Mucosa of rectum (tissue), 2 donors: ENCODE measurements around the gene MRGPRG.

Experiments
- H3K27ac ChIP-seq, 2 donors: one replicate each; pipeline ENCODE4 v1.7.0; 2013; ENCODE audit warnings: inconsistent platforms in 2 of 2, low read depth in 2 of 2, low read length in 2 of 2
- H3K27me3 ChIP-seq, 2 donors: one replicate each; pipeline ENCODE4 v1.7.0; 2013; ENCODE audit warnings: low read length in 2 of 2; ENCODE audit not compliant: control insufficient read depth in 2 of 2, insufficient read depth in 2 of 2
- H3K36me3 ChIP-seq, 2 donors: one replicate each; pipeline ENCODE4 v1.7.0; 2013; ENCODE audit warnings: low read length in 2 of 2; ENCODE audit not compliant: control insufficient read depth in 2 of 2, insufficient read depth in 2 of 2
- H3K4me1 ChIP-seq, 2 donors: one replicate each; pipeline ENCODE4 v1.7.0; 2013; ENCODE audit warnings: low read length in 2 of 2, mild to moderate bottlenecking in 1 of 2; ENCODE audit not compliant: control insufficient read depth in 2 of 2, insufficient read depth in 2 of 2
- H3K4me3 ChIP-seq, 2 donors: one replicate each; pipeline ENCODE4 v1.7.0; 2013; ENCODE audit warnings: low read length in 2 of 2
- H3K9ac ChIP-seq, 2 donors: one replicate each; pipeline ENCODE4 v1.7.0; 2013; ENCODE audit warnings: low read length in 2 of 2, low read depth in 1 of 2, mild to moderate bottlenecking in 1 of 2
- H3K9me3 ChIP-seq, 2 donors: one replicate each; pipeline ENCODE4 v1.7.0; 2013; ENCODE audit warnings: low read length in 2 of 2; ENCODE audit not compliant: control insufficient read depth in 2 of 2
- donor health status: healthy.
- donor health status: Normal muscosa, but diverticular disease.

The MRGPRG gene

DNA sequence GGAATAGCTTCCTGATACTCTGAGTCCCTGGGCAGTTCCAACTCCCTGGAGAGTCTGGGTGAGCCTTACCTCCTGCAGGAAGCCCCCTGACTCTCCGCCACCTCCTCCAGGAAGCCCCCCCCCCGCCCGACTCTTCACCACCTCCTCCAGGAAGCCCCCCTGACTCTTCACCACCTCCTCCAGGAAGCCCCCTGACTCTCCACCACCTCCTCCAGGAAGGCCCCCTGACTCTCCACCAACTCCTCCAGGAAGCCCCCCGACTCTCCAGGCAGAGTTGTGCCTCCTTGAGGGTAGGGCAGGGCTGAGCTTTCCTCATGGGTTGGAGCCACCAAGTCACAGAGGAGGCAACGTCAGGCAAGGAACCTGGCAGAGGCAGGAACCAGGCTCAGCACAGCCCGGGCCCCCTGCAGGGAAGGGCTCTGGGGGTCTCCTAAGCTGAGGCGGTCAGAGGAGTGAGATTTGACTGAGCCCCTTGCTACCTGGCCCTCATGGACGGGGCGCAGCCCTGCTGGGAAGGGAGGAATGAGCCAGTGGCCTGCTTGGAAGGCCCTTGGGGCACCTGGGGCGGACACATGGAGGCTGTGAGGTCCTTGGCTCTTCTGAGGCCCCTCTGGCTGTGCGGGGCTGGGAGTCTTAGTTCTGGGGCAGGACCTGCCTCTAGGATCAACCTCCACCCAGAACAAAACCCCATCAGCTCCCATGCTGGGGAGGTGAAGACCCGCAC, 18.1 kb downstream of the MRGPRG start:
- H3K4me1 ChIP-seq, result no peaks in the 10 kb centered on the region
- H3K4me3 ChIP-seq, result no peak overlapping the region
- H3K27me3 ChIP-seq, result peaks cover 9 to 21% of the 10 kb centered on the region in 2 donors
- no peaks in the 10 kb centered on the region for H3K36me3 ChIP-seq
- no peaks in the 10 kb centered on the region for H3K9me3 ChIP-seq
- H3K27ac ChIP-seq, result no peak overlapping the region
- H3K9ac ChIP-seq, result no peak overlapping the region

DNA sequence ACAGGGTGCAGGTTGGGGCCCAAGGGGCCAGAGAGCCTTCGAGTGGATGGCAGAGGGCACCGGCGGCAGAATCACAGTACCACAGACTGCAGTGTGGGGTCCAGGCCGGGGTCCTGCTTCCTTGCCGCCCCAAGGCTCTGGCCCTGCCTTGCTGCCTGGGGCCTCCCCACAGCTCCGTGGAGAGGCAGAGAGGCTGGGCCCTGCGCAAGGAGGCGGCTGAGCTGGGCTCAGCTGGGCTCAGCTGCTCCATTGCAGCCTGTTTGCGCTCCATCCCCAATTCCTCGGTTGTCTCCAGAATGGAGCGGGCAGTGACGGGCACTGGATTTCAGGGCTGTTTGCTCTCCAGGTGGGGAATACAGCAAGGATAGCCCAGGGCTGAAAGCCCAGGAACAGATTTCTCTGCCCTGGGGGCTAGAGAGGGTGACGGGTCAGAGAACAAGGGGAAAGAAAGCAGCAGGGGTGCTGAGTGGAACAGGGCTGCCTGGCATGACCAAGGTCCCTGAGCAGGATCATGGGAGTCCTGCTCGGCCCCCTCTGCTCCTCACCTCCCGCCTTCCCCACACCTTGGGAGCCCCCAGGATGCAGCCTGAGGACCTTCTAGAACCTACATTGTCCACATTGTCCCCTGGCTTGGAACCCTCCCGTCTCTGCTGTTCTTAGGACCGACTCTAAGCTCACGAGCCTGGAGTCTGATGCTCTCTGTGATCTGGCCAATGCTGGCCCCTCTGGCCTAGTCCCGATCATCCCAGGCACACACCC, 18.9 kb downstream of the MRGPRG start:
- peaks cover 9 to 21% of the 10 kb centered on the region in 2 donors for H3K27me3 ChIP-seq
- no peaks in the 10 kb centered on the region for H3K36me3 ChIP-seq
- no peaks in the 10 kb centered on the region for H3K4me1 ChIP-seq
- no peaks in the 10 kb centered on the region for H3K9me3 ChIP-seq
- H3K27ac ChIP-seq, result no peak overlapping the region
- no peak overlapping the region for H3K9ac ChIP-seq
- H3K4me3 ChIP-seq, result no peak overlapping the region

DNA sequence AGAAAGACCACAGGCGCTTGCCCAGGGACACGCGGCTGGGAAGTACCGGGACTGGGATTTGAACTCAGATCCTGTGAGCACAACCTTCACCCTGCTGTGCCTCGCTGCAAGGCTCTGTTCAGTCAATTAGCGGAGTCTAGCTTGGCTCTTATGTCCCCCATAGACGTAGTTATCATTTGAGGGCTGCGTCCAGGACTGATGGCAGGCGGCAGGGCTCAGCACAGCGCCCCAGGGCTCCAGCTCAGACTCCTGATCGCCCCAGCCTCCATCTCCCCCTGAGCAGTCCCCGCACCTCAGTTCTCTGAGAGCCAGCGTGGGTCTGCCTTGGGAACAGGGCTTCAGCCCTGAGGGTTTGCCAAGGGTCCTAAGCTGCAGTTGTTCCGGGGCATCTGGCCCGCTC, 19.8 kb downstream of the MRGPRG start:
- Histone ChIP-seq H3K27me3 (peaks cover 9 to 20% of the 10 kb centered on the region in 2 donors), H3K36me3 (no peaks in the 10 kb centered on the region), H3K4me3 (no peak overlapping the region), H3K27ac (no peak overlapping the region), H3K9me3 (no peaks in the 10 kb centered on the region), H3K9ac (no peak overlapping the region), H3K4me1 (no peaks in the 10 kb centered on the region)

DNA sequence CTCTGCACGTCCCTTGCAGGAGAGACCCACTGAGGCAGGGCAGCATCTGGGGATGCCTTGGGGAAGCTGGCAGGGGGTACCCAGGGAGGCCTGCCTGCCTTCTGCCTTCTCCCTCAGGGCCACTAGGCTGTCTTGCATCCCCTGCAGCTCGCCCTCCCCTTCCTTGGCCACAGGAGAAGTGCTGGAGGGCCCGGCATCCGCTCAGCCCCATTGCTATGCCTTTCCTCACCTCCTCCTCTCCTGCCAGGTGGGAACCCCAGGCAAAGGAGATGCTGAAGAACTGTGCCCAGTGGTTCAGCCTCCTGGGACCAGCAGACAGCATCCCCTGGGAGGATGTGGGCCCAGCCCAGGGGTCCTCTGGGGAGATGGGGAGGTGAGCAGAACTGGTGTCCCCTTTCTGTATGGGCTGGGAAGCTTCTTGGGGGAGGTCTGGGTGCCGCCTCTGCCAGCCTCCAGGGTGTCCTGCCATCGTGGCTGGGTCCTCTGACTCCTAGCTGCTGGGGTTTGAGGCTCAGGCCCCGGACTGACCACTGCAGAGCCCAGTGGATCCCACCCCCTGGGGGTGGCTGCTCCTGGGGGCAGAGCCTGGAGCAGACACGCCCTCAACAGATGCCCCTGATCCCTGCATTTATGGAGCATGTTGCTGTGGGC, 20.6 kb downstream of the MRGPRG start:
- H3K4me3 ChIP-seq, result no peak overlapping the region
- no peak overlapping the region for H3K27ac ChIP-seq
- peaks cover 9 to 17% of the 10 kb centered on the region in 2 donors for H3K27me3 ChIP-seq
- no peaks in the 10 kb centered on the region for H3K4me1 ChIP-seq
- H3K36me3 ChIP-seq, result no peaks in the 10 kb centered on the region
- no peaks in the 10 kb centered on the region for H3K9me3 ChIP-seq
- H3K9ac ChIP-seq, result no peak overlapping the region

DNA sequence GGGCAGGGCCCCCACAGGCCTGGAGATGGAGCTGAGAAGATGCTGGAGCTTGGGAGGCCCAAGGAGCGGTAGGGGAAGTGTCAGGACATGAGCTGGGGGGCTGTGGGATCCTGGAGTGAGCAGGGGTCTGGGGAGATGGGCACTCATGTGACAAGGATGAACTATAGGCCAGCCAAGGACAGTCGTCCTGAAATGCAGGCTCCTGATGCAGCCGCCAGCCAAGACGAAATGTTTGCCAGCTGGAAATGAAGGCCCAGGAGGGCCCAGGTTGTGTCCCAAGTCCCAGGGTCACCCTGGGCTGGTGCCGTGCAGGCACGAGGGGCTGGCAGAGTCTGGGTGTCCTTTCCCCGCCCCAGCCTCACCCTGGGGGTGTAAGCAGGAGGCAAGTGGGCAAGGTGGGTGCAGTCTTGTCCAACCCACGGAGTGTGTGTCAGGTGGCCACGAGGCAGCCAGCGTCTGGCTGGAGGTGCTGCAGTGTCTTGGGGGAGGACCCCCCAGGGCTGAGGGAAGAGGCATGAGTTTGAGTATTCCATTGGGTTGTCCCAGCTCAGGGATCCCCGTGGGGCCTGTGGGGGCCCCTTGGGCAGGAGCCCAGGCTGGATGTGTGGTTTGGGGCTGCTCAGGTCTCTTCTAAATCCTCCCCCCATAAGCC, 21.4 kb downstream of the MRGPRG start:
- Histone ChIP-seq H3K4me1 (no peaks in the 10 kb centered on the region), H3K9me3 (no peaks in the 10 kb centered on the region), H3K27ac (no peak overlapping the region), H3K27me3 (peaks cover 3 to 11% of the 10 kb centered on the region in 2 donors), H3K36me3 (no peaks in the 10 kb centered on the region), H3K9ac (no peak overlapping the region), H3K4me3 (no peak overlapping the region)

DNA sequence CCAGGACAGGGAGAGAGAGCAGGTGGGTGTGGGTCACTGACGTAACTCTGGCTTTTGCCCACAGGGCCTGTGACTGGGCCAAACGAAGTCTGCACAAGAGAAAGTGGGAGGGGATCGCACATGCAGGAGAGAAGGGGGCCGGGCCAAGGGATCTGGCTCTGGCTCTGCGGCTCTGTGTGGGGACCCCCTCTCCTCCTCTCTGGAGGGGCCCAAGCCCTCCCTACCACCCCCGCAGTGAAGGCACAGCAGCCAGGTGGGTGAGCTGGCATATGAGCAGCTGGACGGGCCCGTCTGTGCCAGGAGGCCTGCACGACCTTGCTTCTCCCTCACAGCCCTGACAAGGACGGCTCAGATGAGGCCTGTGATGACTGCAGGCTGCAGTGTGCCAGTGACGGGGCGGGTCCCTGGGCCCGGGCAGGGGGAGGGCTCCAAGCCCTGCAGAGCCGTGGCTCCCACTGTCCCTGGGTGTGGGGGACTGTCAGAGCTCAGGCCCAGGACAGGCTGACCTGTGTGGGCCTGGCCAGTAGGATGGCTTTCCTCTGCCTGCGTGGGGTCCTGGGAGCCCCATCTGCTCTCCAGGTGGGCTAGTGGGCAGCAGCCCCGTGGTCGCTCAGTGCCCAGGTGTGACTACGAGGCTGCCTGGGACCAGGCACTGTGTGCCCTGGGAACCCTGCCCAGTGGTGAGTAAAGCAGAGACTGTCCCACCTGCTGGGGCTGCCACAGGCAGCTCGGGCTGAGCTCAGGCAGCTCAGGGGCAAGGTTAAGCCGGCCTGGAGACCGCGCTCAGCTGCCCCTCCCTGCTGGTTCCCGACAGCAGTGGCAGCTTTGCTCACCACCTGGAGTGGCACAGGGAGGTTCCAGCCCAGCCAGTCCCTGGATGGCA, 22.2 kb downstream of the MRGPRG start:
- no peaks in the 10 kb centered on the region for H3K36me3 ChIP-seq
- H3K9ac ChIP-seq, result no peak overlapping the region
- no peak overlapping the region for H3K27ac ChIP-seq
- peaks cover 3 to 4% of the 10 kb centered on the region in 2 donors for H3K27me3 ChIP-seq
- H3K9me3 ChIP-seq, result no peaks in the 10 kb centered on the region
- H3K4me1 ChIP-seq, result no peaks in the 10 kb centered on the region
- no peak overlapping the region for H3K4me3 ChIP-seq

DNA sequence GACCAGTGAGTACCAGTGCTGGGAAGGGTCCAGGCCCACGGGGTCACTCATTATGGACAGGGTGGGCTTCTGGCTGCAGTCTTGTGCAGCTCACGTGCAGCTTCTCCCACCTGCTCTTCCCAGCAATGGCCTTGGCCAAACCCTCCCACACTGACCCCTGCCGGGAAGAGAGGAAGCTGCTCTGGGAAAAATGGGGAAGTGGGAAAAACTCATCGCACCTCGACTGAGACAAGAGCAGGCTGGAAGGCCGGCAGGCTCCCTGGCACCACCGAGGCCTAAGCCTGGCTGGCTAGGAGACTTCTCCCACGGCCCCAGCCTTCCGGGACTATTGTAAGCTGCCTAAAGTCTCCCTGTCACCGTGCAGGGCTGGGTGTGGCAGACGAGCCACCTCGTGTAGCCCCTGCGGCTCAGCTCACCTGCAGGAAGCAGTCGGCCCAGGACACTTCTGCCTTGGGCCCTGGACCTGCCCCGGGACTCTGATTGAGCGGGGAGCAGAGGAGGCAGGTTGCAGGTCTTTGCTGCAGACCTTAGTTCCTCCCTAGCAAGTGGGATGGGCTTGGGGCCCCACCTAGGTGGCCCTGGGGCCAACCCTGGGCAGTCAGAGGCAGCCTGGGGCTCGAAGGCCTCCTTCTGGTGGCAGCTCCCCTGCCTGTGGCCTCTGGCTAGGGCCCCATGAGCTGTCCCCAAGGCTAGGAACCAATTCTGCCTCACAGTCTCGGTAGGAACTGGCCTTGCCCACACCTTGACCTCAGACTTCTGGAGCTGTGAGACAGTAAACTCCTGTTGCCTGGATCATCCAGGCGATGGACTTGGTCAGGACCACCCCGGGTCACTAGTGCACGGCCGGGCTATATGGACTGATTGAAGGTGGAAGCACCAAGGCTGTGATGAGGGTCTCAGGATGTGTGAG, 23.1 kb downstream of the MRGPRG start:
- Histone ChIP-seq H3K4me1 (no peaks in the 10 kb centered on the region), H3K9ac (no peak overlapping the region), H3K9me3 (no peaks in the 10 kb centered on the region), H3K36me3 (no peaks in the 10 kb centered on the region), H3K27me3 (peaks cover 0 to 3% of the 10 kb centered on the region in 2 donors), H3K27ac (no peak overlapping the region), H3K4me3 (no peak overlapping the region)

DNA sequence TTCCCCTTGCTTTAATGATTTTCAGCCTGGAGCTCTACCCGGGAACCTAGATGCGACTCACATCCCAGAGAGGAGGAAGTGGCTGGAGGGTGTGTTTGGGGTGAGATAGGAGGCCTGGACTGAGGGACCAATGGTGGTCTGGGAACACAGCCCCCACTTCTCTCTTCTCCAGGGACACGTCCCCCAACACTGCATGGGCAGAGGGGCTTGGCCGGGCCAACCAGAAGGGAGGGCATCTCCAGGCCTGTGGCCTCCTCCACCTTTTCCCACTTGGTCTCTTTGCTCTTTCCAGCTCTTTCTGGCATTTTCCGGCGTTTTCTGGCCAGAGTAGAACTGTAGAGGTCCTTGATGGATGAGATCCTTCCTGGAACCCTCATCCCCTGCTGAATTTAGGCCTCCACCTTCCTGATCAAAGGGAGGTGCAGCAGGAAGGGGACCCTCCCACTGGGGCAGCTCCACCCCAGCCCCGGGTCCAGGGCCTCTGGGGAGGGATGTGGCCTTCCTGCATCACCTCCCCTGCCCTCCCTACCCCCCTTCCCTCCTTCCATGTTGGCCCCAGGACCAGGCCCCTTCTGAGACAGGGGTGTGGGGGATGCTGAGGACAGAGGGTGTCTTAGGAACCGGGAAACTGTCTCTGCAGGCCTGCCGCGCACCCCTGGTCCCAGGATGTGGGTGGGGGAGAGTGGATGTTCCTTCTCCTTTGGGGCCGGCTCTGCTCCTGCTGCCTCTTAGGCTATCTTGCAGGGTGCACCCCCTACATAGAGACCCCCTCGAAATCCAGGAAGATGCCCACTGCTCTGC, 24.4 kb downstream of the MRGPRG start:
- Histone ChIP-seq H3K27me3 (no peaks in the 10 kb centered on the region), H3K36me3 (no peaks in the 10 kb centered on the region), H3K9ac (no peak overlapping the region), H3K4me1 (no peaks in the 10 kb centered on the region), H3K27ac (no peak overlapping the region), H3K4me3 (no peak overlapping the region), H3K9me3 (no peaks in the 10 kb centered on the region)
